GM10248 (cell line): ENCODE data around the gene CNR2.
"Not testable (repeated sequence)": the region's sequence is repeated elsewhere in the genome, so short reads cannot be mapped to it uniquely, and the experiment has no call there.

ENCODE experiments used
- CTCF ChIA-PET: fragments of 300-600 bp; sonication (Branson Sonifier 250); formaldehyde crosslinking; extraction: SDS; loops from one replicate; lab custom pipeline; 2021; ENCODE audit warnings: antibody characterized with exemption; lab: Yijun Ruan, JAX
- POLR2A ChIA-PET: fragments of 350-650 bp; sonication (Branson Sonifier 250); formaldehyde crosslinking; extraction: SDS; loops from one replicate; lab custom pipeline; 2020; ENCODE audit warnings: antibody characterized with exemption; lab: Yijun Ruan, JAX
- DNase-seq: peaks from one replicate; pipeline ENCODE4 v3.0.0; 2012; ENCODE audit errors: extremely low spot score
- CTCF ChIP-seq: IDR thresholded peaks from 2 replicates; pipeline ENCODE4 v1.5.1; 2012; ENCODE audit warnings: mild to moderate bottlenecking, low read depth; ENCODE audit errors: extremely low read depth, missing control alignments, control extremely low read depth

The CNR2 gene

GRCh38 chr1:23848673-23849616 lies 64.2 kb downstream of the CNR2 start:
- TF ChIP-seq CTCF: no peak
- CTCF ChIA-PET: interaction anchor here (1.8 kb wide), 1 partner anchor 10 kb away, joined by 7 read pairs; no protein-coding TSS in a partner anchor
- POLR2A ChIA-PET: no interaction called here
- no peak for DNase-seq

GRCh38 chr1:23847482-23848095 lies 65.6 kb downstream of the CNR2 start:
- DNase-seq, POLR2A ChIA-PET: not testable (repeated sequence)
- CTCF ChIA-PET: interaction anchor here (1.4 kb wide), 1 partner anchor 38 kb away, joined by 3 read pairs; no protein-coding TSS in a partner anchor

- ChIA-PET POLR2A (no interaction called here), CTCF (interaction anchor here (1.3 to 2.1 kb wide), 2 partner anchors 23 to 34 kb away, joined by 5 to 12 read pairs; partner anchors contain the start of gene FUCA1)
- no peak for TF ChIP-seq CTCF
- no peak for DNase-seq
Measured at GRCh38 chr1:23845163-23845562, 68.0 kb downstream of the CNR2 start.

GRCh38 chr1:23843644-23844043 lies 69.5 kb downstream of the CNR2 start:
- TF ChIP-seq CTCF: no peak
- DNase-seq: no peak
- ChIA-PET CTCF (interaction anchor here (0.8 to 2.1 kb wide), 4 partner anchors 22 to 67 kb away, joined by 3 to 12 read pairs (median 4); no protein-coding TSS in a partner anchor), POLR2A (no interaction called here)

- no peak for TF ChIP-seq CTCF
- DNase-seq: peak; percentile 80
- CTCF ChIA-PET: interaction anchor here (0.8 to 1.6 kb wide), 4 partner anchors 11 to 67 kb away, joined by 3 to 7 read pairs (median 4); partner anchors contain the start of gene HMGCL
- POLR2A ChIA-PET: no interaction called here
Measured at GRCh38 chr1:23838401-23838866, 74.7 kb downstream of the CNR2 start.

GRCh38 chr1:23837908-23838307 lies 75.3 kb downstream of the CNR2 start:
- POLR2A ChIA-PET: no interaction called here
- no peak for TF ChIP-seq CTCF
- DNase-seq: no peak
- CTCF ChIA-PET: interaction anchor here (0.8 to 1.6 kb wide), 4 partner anchors 12 to 66 kb away, joined by 3 to 7 read pairs (median 4); partner anchors contain the start of gene HMGCL
